ENCODE data around the gene TMCC1. TPM values are rescaled to one million over a fixed set of nuclear protein-coding genes. Genes with fewer than 3 reads are reported as not detected.

Gene TMCC1
- total RNA-seq, 1 donor from 2014 or later: 24.3 TPM

DNA sequence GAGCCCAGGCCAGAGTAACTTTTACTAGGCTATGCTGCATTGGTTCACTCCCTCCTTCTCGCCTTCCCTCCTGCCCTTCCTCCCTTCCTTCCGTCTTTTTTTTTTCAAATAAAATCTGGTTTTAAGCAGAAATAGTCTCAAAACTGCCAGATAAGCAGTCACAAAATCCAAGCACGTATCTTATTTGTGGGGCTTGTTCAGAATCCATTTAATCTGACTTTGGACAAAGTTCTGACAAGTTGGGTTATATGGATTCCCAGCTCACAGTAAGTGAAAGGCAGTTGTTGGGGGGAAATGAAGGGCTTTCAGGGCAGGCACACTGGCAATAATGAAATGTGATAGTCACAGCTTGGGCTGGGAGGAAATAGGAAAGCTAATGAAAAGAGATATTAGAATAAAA is 255.0 kb downstream of the TMCC1 start:
- H3K4me3 ChIP-seq (ENCODE audit: low read depth, low read length): no peak overlapping the region
- no peak for TF ChIP-seq CTCF (conservative IDR thresholded peaks at IDR 0.05; ENCODE audit: low read depth, low read length)
- DNase-seq (ENCODE audit: low read depth): no peak

GRCh38 chr3:129636082-129636481 is 257.4 kb downstream of the TMCC1 start:
- no peak for TF ChIP-seq CTCF (conservative IDR thresholded peaks at IDR 0.05; ENCODE audit: low read depth, low read length)
- no peak overlapping the region for H3K4me3 ChIP-seq (ENCODE audit: low read depth, low read length)
- DNase-seq (ENCODE audit: low read depth): no peak

DNA sequence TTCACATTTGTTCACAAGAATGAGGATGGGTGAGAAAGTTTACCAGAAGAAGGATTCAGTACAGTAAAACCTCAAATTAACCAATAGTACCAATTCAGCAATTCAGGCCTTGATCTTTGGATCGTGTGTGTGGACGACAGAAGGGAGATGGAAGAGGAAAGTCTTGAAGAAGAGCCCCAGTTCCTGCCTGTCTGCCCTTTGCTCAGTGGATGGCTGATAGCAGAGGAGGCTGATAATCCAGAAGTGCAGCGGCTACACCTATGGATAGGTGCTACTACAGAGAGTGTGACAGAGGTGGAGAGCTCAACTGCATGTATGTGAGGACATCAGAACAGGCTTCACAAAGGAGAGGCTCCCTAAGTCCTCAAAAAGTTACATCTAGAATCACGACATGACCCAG is 257.9 kb downstream of the TMCC1 start:
- no peak for TF ChIP-seq CTCF (conservative IDR thresholded peaks at IDR 0.05; ENCODE audit: low read depth, low read length)
- H3K4me3 ChIP-seq (ENCODE audit: low read depth, low read length): no peak overlapping the region
- DNase-seq (ENCODE audit: low read depth): no peak

- DNase-seq (ENCODE audit: low read depth): no peak
- H3K4me3 ChIP-seq (ENCODE audit: low read depth, low read length): no peak overlapping the region
- TF ChIP-seq CTCF (conservative IDR thresholded peaks at IDR 0.05; ENCODE audit: low read depth, low read length): no peak
Observed at GRCh38 chr3:129633751-129634481, 259.6 kb downstream of the TMCC1 start.

DNA sequence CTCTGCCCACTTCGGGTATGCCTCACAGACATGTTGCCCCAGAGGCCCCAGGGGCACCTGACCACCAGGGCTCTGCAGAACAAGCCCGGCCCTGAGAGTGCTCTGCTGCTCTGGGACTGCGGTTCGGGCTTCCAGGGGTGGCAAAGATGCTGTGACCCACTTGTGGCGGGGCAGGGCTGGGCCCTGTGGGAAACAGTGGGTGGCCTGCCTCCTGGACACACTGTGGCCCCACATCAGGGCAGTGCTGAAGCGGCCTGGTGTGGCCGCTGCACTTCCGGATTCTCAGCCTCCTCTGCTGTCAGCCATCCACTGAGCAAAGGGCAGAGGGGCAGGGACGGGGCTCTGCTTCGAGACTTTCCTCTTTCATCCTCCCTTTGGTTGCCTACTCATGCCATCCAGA is 260.5 kb downstream of the TMCC1 start:
- no peak for TF ChIP-seq CTCF (conservative IDR thresholded peaks at IDR 0.05; ENCODE audit: low read depth, low read length)

GRCh38 chr3:129632556-129632955 is 261.0 kb downstream of the TMCC1 start:
- TF ChIP-seq CTCF (conservative IDR thresholded peaks at IDR 0.05; ENCODE audit: low read depth, low read length): no peak
- no peak overlapping the region for H3K4me3 ChIP-seq (ENCODE audit: low read depth, low read length)
- DNase-seq (ENCODE audit: low read depth): no peak

More for the DNA sequence above, 260.5 kb downstream of the TMCC1 start:
- H3K4me3 ChIP-seq (ENCODE audit: low read depth, low read length): no peak overlapping the region
- no peak for DNase-seq (ENCODE audit: low read depth)

GRCh38 chr3:129632056-129632455 is 261.5 kb downstream of the TMCC1 start:
- no peak for TF ChIP-seq CTCF (conservative IDR thresholded peaks at IDR 0.05; ENCODE audit: low read depth, low read length)
- DNase-seq (ENCODE audit: low read depth): no peak
- no peak overlapping the region for H3K4me3 ChIP-seq (ENCODE audit: low read depth, low read length)
